SK-N-SH treated with all-trans-retinoic acid at 6 μM for 48 hours (cell line): ENCODE measurements around the gene STARD3.

Experiments used
- ESRRG ChIP-seq: fragments of 250-450 bp; sonication (Bioruptor Pico); IDR thresholded peaks from 2 replicates; pipeline ENCODE4 v1.6.1; 2021; ENCODE audit warnings: mild to moderate bottlenecking
- TOX ChIP-seq: fragments of 250-450 bp; sonication (Bioruptor Pico); IDR thresholded peaks from 2 replicates; pipeline ENCODE4 v1.8.0; 2021; ENCODE audit warnings: mild to moderate bottlenecking, moderate library complexity, borderline replicate concordance
- ZC3H10 ChIP-seq: fragments of 250-450 bp; sonication (Bioruptor Pico); IDR thresholded peaks from 2 replicates; pipeline ENCODE4 v1.5.1; 2021; ENCODE audit warnings: mild to moderate bottlenecking, moderate library complexity
- ZFP3 ChIP-seq: fragments of 250-450 bp; sonication (Bioruptor Pico); IDR thresholded peaks from 2 replicates; pipeline ENCODE4 v1.5.0; 2020; ENCODE audit warnings: mild to moderate bottlenecking, moderate library complexity
- TF ChIP-seq, protein P1 (sequence below): fragments of 250-450 bp; sonication (Bioruptor Pico); IDR thresholded peaks from 2 replicates; pipeline ENCODE4 v1.8.0; 2020; ENCODE audit warnings: mild to moderate bottlenecking, moderate library complexity, borderline replicate concordance

GRCh38 chr17:39636927-39637736, at the start of gene STARD3:
- TF ChIP-seq TOX (CRISPR knock-in tag) (no peak), ESRRG (CRISPR knock-in tag) (no peak), ZC3H10 (no peak), ZFP3 (no peak)
- TF ChIP-seq, protein P1, sequence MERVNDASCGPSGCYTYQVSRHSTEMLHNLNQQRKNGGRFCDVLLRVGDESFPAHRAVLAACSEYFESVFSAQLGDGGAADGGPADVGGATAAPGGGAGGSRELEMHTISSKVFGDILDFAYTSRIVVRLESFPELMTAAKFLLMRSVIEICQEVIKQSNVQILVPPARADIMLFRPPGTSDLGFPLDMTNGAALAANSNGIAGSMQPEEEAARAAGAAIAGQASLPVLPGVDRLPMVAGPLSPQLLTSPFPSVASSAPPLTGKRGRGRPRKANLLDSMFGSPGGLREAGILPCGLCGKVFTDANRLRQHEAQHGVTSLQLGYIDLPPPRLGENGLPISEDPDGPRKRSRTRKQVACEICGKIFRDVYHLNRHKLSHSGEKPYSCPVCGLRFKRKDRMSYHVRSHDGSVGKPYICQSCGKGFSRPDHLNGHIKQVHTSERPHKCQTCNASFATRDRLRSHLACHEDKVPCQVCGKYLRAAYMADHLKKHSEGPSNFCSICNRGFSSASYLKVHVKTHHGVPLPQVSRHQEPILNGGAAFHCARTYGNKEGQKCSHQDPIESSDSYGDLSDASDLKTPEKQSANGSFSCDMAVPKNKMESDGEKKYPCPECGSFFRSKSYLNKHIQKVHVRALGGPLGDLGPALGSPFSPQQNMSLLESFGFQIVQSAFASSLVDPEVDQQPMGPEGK (CRISPR knock-in tag): no peak
